Measurements from ENCODE around the gene DNAJC25. TPM values are rescaled to one million over a fixed set of nuclear protein-coding genes. Genes with fewer than 3 reads are reported as not detected.

DNAJC25 gene
- total and polyA plus RNA-seq, 2 of the 13 experiments (the other 11 are each of a cell fraction or from before 2014, with no cell fraction given): 5.7 to 10.2 TPM

GRCh38 chr9:111630964-111631213 lies 245 bp upstream of the DNAJC25 start (continued):
- TF ChIP-seq REST (IDR thresholded peaks at IDR 0.05; ENCODE audit: borderline replicate concordance in 1 of 2, low read depth in 1 of 2, low read length in 2 of 2): no peak
- TF ChIP-seq TFDP2 (CRISPR knock-in tag; IDR thresholded peaks at IDR 0.05): no peak; the same call in 1 of the 2 replicates
- TF ChIP-seq ZNF230 (CRISPR knock-in tag; IDR thresholded peaks at IDR 0.05): no peak; the same call in 1 of the 2 replicates
- TF ChIP-seq ETV5 (CRISPR knock-in tag; IDR thresholded peaks at IDR 0.05; ENCODE audit: borderline replicate concordance): no peak; the same call in 1 of the 2 replicates
- no peak for TF ChIP-seq ZNF10 (CRISPR knock-in tag; IDR thresholded peaks at IDR 0.05; ENCODE audit: borderline replicate concordance, low read depth)
- TF ChIP-seq ZNF660 (CRISPR knock-in tag; IDR thresholded peaks at IDR 0.05; ENCODE audit: borderline replicate concordance, low read depth): no peak
- TF ChIP-seq SNAPC4 (CRISPR knock-in tag; IDR thresholded peaks at IDR 0.05): no peak; the same call in 1 of the 2 replicates
- no peak; the same call in 1 of the 2 replicates for TF ChIP-seq ZNF768 (CRISPR knock-in tag; IDR thresholded peaks at IDR 0.05)
- no peak for TF ChIP-seq ZNF784 (CRISPR knock-in tag; IDR thresholded peaks at IDR 0.05; ENCODE audit: borderline replicate concordance)
- 0 out of 2 replicates have a peak, but pooled peaks have one; percentile 10 for TF ChIP-seq ZNF24 (IDR thresholded peaks at IDR 0.05)
- no peak for TF ChIP-seq ZNF550 (CRISPR knock-in tag; IDR thresholded peaks at IDR 0.05; ENCODE audit: borderline replicate concordance)
- TF ChIP-seq PHF5A (CRISPR knock-in tag; IDR thresholded peaks at IDR 0.05; ENCODE audit: low read depth, unreplicated experiment): peak; percentile 87
- no peak for TF ChIP-seq ZNF674 (CRISPR knock-in tag; IDR thresholded peaks at IDR 0.05; ENCODE audit: low read depth)
- TF ChIP-seq CREB3 (CRISPR knock-in tag; IDR thresholded peaks at IDR 0.05): no peak
- no peak; the same call in none of the 2 replicates for TF ChIP-seq SP2 (CRISPR knock-in tag; IDR thresholded peaks at IDR 0.05)
- no peak for TF ChIP-seq ETV6 (CRISPR knock-in tag; conservative IDR thresholded peaks at IDR 0.05)
- peak; percentile 89; the same call in 1 of the 2 replicates for TF ChIP-seq DNMT3B (CRISPR knock-in tag; conservative IDR thresholded peaks at IDR 0.05)

Measured in HepG2 (cell line).